GDM1 (cell line): Measurements from ENCODE around the gene CD28.

Source experiments
- DNase-seq: peaks from one replicate; lab custom pipeline; 2025; lab: John Stamatoyannopoulos, UW

Gene CD28

DNA sequence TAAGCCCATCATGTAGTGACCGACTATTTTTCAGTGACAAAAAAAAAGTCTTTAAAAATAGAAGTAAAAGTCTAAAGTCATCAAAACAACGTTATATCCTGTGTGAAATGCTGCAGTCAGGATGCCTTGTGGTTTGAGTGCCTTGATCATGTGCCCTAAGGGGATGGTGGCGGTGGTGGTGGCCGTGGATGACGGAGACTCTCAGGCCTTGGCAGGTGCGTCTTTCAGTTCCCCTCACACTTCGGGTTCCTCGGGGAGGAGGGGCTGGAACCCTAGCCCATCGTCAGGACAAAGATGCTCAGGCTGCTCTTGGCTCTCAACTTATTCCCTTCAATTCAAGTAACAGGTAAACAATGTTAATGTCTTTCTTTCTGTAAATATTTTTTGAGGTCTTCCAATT lies at the start of gene CD28:
TSS of gene CD28 (plus strand) at position 237 of the 400 bp plus-strand sequence. CDS start at position 295, 58 bp downstream.
- no peak for DNase-seq

GRCh38 chr2:203659331-203660049 lies 46.9 kb upstream of the CD28 start:
- no peak for DNase-seq

- DNase-seq, result no peak
These were observed 46.0 kb upstream of the CD28 start for GRCh38 chr2:203660465-203660864.

DNA sequence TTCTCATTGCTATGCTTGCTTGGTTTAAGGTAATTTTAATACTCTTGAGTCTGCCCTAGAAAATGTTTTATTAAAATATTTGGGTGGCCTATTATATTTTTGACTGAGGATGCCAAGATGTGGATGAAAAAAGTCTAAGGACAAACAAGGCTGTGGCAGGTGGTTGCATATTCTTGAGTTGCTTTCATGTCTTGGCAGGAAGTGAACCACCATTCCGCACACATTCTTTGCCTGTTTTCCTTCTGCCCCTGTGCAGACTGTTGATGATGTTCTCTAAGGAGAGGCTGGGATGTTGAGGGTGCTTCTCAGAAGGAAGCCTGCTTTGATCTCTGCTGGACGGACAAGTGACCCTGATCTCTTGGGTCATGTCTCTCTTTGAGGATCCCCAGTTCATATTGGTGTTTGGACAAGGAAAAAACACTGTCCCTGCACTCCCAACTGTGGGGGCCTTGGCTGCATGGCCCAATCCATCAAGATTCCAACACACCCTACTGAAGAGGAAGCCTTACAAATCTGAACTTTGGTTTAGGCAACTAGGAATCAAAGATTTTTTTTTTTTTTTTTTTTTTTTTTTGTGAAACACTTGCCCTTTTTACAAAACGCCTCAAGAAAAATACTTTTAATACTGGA lies 45.0 kb upstream of the CD28 start:
- DNase-seq, result no peak

DNA sequence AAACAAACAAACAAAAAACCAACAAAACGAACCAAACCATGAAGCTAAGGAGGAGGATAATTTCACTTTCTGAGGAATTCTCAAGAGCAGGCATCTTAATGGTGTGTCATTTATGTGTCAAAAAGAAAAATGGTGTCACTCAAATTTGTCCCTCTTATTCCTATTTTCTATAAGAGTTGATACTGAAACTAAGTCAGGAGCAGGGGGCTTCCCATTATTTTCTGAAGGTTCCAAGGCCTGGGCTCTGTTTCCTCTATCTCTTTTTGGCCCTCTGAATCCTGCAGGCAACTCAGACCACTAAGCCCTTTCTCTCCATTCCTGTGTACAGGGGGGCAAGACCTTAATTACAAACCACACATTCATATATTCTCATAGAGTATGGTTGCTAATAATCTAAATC lies 44.0 kb upstream of the CD28 start:
- no peak for DNase-seq

- no peak for DNase-seq
These were observed 43.5 kb upstream of the CD28 start for GRCh38 chr2:203662951-203663350.

DNA sequence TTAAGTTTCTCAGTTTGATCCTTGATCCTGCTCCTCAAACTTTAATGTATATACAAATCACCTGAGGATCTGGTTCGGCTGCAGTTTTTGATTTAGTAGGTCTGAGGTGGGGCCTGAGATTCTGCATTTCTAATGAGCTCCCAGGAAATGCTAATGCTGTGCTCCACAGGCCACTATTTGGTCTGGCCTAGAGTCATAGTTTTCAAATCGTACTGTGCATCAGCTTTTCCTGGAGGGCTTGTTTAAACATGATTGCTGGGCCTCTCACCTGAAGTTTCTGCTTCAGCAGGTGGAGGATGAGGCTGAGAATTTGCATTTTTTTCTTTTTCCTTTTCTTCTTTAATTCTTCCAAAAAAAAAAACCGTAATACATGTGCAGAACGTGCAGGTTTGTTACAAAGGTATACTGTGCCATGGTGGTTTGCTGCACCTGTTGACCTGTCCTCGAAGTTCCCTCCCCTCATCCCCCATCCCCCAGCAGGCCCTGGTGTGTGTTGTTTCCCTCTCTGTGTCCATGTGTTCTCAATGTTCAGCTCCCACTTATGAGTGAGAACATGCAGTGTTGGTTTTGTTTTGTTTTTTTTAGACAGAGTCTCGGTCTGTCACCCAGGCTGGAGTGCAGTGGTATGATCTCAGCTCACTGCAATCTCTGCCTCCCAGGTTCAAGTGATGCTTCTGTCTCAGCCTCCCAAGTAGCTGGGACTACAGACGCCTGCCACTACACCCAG lies 42.2 kb upstream of the CD28 start:
- no peak for DNase-seq

GRCh38 chr2:203667838-203668237 lies 38.6 kb upstream of the CD28 start:
- no peak for DNase-seq

- DNase-seq, result no peak
These were observed 36.6 kb upstream of the CD28 start for GRCh38 chr2:203669820-203670219.

GRCh38 chr2:203670939-203671338 lies 35.5 kb upstream of the CD28 start:
- no peak for DNase-seq

- no peak for DNase-seq
These were observed 34.6 kb upstream of the CD28 start for GRCh38 chr2:203671876-203672275.

GRCh38 chr2:203672856-203673255 lies 33.6 kb upstream of the CD28 start:
- DNase-seq, result no peak

- DNase-seq, result no peak
These were observed 32.5 kb upstream of the CD28 start for GRCh38 chr2:203673933-203674332.

DNA sequence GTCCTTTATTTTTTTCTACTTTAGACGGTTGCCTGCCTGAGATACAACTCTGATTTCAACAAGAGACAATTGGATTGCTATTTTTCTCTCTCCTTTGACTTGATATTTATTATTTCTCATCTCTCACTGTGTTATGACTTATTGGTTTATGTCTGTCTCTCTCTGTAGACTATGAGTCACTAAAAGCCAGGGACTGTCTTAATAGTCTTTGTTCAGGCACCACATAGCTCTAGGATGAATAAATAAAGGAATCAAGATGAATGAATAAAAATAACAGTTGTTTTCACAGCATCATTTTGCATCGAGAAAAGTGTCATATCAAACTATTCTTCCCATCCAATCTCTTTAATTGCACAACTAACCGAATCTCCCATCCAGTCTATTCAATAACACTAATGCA lies 31.4 kb upstream of the CD28 start:
- no peak for DNase-seq

DNA sequence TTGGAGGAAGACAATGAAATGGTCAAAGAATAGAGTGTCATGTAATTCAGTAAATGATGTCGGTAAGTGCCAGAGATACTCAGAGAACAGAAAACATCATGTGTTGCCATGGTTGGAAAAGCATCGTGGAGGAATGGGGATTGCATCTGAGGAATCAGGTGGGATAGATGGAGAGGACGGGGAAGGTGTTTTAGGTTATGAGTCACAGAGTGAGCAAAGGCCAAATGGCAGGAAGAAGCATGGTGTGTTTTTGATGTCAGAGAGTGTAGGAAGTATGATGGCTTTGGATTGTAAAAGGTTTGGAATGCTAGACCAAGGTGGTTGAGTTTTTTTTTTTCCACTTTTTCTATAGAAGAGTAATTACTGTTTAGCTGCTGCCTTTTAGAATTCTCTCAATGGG lies 27.5 kb upstream of the CD28 start:
- no peak for DNase-seq

- DNase-seq, result no peak
These were observed 27.0 kb upstream of the CD28 start for GRCh38 chr2:203679401-203679800.

DNA sequence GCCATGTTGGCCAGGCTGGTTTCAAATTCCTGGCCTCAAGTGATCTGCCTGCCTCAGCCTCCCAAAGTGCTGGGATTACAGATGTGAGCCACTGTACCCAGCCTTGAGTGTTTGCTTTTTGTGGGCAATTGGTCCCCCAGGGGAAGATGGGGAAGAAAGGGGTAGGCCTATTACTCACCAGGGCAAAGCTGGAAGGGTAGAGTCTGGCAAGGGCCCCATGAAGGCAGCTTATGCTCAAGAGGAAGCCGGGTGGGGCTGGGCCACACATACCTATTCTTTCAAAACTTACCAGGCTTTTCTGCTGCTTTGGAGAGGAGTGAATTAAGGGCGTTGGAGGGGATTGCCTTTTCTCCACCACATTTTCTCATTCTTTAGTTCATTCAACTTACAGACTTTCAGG lies 24.5 kb upstream of the CD28 start:
- no peak for DNase-seq

GRCh38 chr2:203682688-203683130 lies 23.7 kb upstream of the CD28 start:
- no peak for DNase-seq

DNA sequence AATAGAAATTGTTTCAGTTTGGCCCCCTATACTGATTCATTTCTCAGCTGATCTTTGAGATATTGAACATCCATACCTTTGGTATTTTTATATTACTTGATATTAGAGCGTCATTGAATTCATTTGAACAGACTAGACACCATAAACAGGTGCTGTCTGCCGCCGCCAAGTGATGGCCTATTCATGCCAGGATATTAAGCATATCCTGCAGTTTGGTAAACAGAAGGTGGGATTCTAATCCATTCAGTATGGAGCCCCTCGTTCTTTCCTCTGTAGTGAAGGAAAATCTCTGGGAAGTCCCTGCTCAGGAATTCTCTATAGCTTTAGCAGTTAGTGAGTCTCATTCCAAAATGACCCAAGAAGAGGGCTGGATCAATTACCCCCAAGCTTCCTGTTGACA lies 23.0 kb upstream of the CD28 start:
- no peak for DNase-seq

- DNase-seq, result no peak
These were observed 22.4 kb upstream of the CD28 start for GRCh38 chr2:203683932-203684556.

- no peak for DNase-seq
These were observed 21.3 kb upstream of the CD28 start for GRCh38 chr2:203685081-203685621.

DNA sequence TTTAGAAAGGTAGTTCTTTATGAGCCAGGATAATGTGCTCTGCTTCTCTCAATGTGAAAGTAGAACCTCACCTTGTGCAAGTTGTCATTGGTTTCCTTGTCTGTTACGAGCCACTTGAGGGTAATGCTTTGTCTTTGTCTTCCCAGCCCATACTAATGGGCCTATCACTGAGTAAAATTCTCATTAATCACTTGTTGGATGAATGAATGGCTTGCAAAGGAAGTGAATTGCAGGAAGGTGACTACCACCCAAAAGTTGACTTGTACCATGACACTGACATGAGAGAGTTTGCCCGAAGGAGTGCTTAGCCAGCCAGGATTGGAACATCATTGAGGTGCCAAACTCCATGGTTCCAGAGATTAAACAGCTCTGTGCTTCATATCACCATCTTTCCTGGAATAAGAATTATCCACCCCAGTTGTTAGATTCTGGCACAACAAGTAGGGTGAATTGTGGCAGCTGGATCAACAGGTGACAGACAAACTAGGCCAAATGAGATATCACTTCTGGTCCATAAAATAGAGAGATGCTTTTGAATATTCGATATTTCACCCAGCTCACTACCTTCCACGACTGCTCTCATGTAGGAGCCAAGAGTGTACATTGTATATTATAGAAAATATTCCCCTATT lies 20.5 kb upstream of the CD28 start:
- DNase-seq, result no peak
